Right cardiac atrium (tissue), 5 donors: ENCODE results near the gene BRD3. TPM values are rescaled to one million over a fixed set of nuclear protein-coding genes. Genes with fewer than 3 reads are reported as not detected.

Experiments used
- ATAC-seq, 2 donors: fragments of 200-7000 bp; cut with Tn5 transposase; one replicate each; pipeline versions ENCODE4 v1.8.0 to v1.9.1; 2020; ENCODE audit warnings: moderate library complexity in 2 of 2, mild to moderate bottlenecking in 1 of 2
- DNase-seq, 3 donors: peaks; one replicate each; pipeline ENCODE4 v3.0.0-alpha.2; 2020
- H3K27ac ChIP-seq: one replicate; pipeline ENCODE4 v1.5.1; 2013; ENCODE audit warnings: mild to moderate bottlenecking, low read length, control low read depth, moderate library complexity
- H3K27me3 ChIP-seq: one replicate; pipeline ENCODE4 v1.6.1; 2013; ENCODE audit not compliant: control insufficient read depth, insufficient read depth
- H3K4me1 ChIP-seq: one replicate; pipeline ENCODE4 v1.6.1; 2013; ENCODE audit warnings: low read length; ENCODE audit not compliant: control insufficient read depth, insufficient read depth
- H3K4me3 ChIP-seq: one replicate; pipeline ENCODE4 v1.5.1; 2013; ENCODE audit warnings: low read length, control low read depth
- H3K9me3 ChIP-seq: one replicate; pipeline ENCODE4 v1.6.1; 2013; ENCODE audit warnings: low read length; ENCODE audit not compliant: control insufficient read depth
- WGBS: extraction: QIAGEN DNeasy Blood & Tissue Kit; methylation state at CpG from one replicate; pipeline ENCODE4 v1.1.7; 2013; 5-methylcytosine and 5-hydroxymethylcytosine counted together
- intact Hi-C, 4 donors: fragments of 100-400 bp; cut with DNase I; formaldehyde crosslinking; loops; one replicate each; pipeline versions ENCODE4 v1.11.0 to v1.14.0; 2022 to 2023
- polyA plus RNA-seq: library from polyadenylated mRNA; stranded (reverse); fragments of 200-250 nt; gene quantifications from one replicate; pipeline ENCODE4 v1.2.3, GENCODE V29; 2013
- total RNA-seq, 4 donors: library from RNA; stranded (reverse); fragmentation: NEBNext Ultra II Directional; extraction: Animal tissue kit (Norgen Biotek cat#: 25700); gene quantifications; one replicate each; pipeline ENCODE4 v1.2.1, GENCODE V29; 2021
- donor health status: healthy with polysubstance abuse.
- donor health status: DM: no; HTN: yes; CAD: no.
- donor health status: DM: no; HTN: no; CAD: no.
- donor health status: DM: no; HTN: yes; CAD: no; lungs with severe emphysema.
- donor health status: DM: yes; HTN: yes; CAD: no.

BRD3 gene
- total and polyA plus RNA-seq, 5 donors: 13.0 to 37.3 (median 30.3) TPM

- WGBS: 90% methylated on average over 8 of the region's 8 CpGs
- intact Hi-C loops: no loop called here
Observed at GRCh38 chr9:134005381-134005780, 62.4 kb downstream of the BRD3 start.

GRCh38 chr9:134004881-134005280 lies 62.9 kb downstream of the BRD3 start:
- H3K4me3 ChIP-seq: no peak overlapping the region
- WGBS: 83% methylated on average over 14 of the region's 14 CpGs
- DNase-seq (no peak), ATAC-seq (no peak)
- H3K27me3 ChIP-seq: no peaks in the 10 kb centered on the region
- H3K27ac ChIP-seq: no peak overlapping the region
- intact Hi-C loops: no loop called here
- H3K9me3 ChIP-seq: no peaks in the 10 kb centered on the region
- no peaks in the 10 kb centered on the region for H3K4me1 ChIP-seq

More at GRCh38 chr9:134005381-134005780, 62.4 kb downstream of the BRD3 start:
- DNase-seq (no peak), ATAC-seq (no peak)
- no peak overlapping the region for H3K27ac ChIP-seq
- no peak overlapping the region for H3K4me3 ChIP-seq
- H3K4me1 ChIP-seq: no peaks in the 10 kb centered on the region
- no peaks in the 10 kb centered on the region for H3K9me3 ChIP-seq
- no peaks in the 10 kb centered on the region for H3K27me3 ChIP-seq

GRCh38 chr9:134004131-134004873 lies 63.5 kb downstream of the BRD3 start:
- no peak for DNase-seq
- intact Hi-C loops: no loop called here
- H3K27me3 ChIP-seq: no peaks in the 10 kb centered on the region
- no peaks in the 10 kb centered on the region for H3K4me1 ChIP-seq
- no peaks in the 10 kb centered on the region for H3K9me3 ChIP-seq
- no peak overlapping the region for H3K27ac ChIP-seq
- no peak overlapping the region for H3K4me3 ChIP-seq
- no peak for ATAC-seq
- 62% methylated on average over 20 of the region's 20 CpGs for WGBS

GRCh38 chr9:134003237-134003636 lies 64.6 kb downstream of the BRD3 start:
- intact Hi-C loops: no loop called here
- no peaks in the 10 kb centered on the region for H3K4me1 ChIP-seq
- ATAC-seq: no peak

GRCh38 chr9:134002796-134003195 lies 65.0 kb downstream of the BRD3 start:
- 89% methylated on average over 2 of the region's 2 CpGs for WGBS
- intact Hi-C loops: no loop called here
- Histone ChIP-seq H3K27ac (no peak overlapping the region), H3K4me3 (no peak overlapping the region), H3K27me3 (no peaks in the 10 kb centered on the region), H3K4me1 (no peaks in the 10 kb centered on the region), H3K9me3 (no peaks in the 10 kb centered on the region)
- DNase-seq: no peak
- no peak for ATAC-seq

More at GRCh38 chr9:134003237-134003636, 64.6 kb downstream of the BRD3 start:
- Histone ChIP-seq H3K27ac (no peak overlapping the region), H3K4me3 (no peak overlapping the region), H3K9me3 (no peaks in the 10 kb centered on the region), H3K27me3 (no peaks in the 10 kb centered on the region)
- 91% methylated on average over 2 of the region's 2 CpGs for WGBS
- no peak for DNase-seq

GRCh38 chr9:133999851-134000265 lies 68.0 kb downstream of the BRD3 start:
- Histone ChIP-seq H3K9me3 (no peaks in the 10 kb centered on the region), H3K4me1 (no peaks in the 10 kb centered on the region), H3K27me3 (no peaks in the 10 kb centered on the region), H3K27ac (no peak overlapping the region), H3K4me3 (no peak overlapping the region)
- DNase-seq (no peak), ATAC-seq (no peak)
- 61% methylated on average over 6 of the region's 6 CpGs for WGBS
- intact Hi-C loops: no loop called here

- H3K4me3 ChIP-seq: no peak overlapping the region
- no peaks in the 10 kb centered on the region for H3K9me3 ChIP-seq
- 98% methylated on average over 1 of the region's 1 CpG for WGBS
- no peak for ATAC-seq
- intact Hi-C loops: no loop called here
- H3K4me1 ChIP-seq: no peaks in the 10 kb centered on the region
- H3K27ac ChIP-seq: no peak overlapping the region
- no peak for DNase-seq
- H3K27me3 ChIP-seq: no peaks in the 10 kb centered on the region
Observed at GRCh38 chr9:133998915-133999595, 68.8 kb downstream of the BRD3 start.

GRCh38 chr9:133997584-133997983 lies 70.2 kb downstream of the BRD3 start:
- DNase-seq (no peak), ATAC-seq (no peak)
- 86% methylated on average over 2 of the region's 2 CpGs for WGBS
- intact Hi-C loops: no loop called here
- Histone ChIP-seq H3K4me1 (no peaks in the 10 kb centered on the region), H3K27me3 (no peaks in the 10 kb centered on the region), H3K27ac (no peak overlapping the region), H3K4me3 (no peak overlapping the region), H3K9me3 (no peaks in the 10 kb centered on the region)

- intact Hi-C loops: no loop called here
- 55% methylated on average over 24 of the region's 24 CpGs for WGBS
- ATAC-seq (no peak), DNase-seq (no peak)
- H3K4me3 ChIP-seq: no peak overlapping the region
- no peaks in the 10 kb centered on the region for H3K27me3 ChIP-seq
- H3K9me3 ChIP-seq: no peaks in the 10 kb centered on the region
- H3K4me1 ChIP-seq: no peaks in the 10 kb centered on the region
- no peak overlapping the region for H3K27ac ChIP-seq
Observed at GRCh38 chr9:133996531-133997520, 71.0 kb downstream of the BRD3 start.

GRCh38 chr9:133995012-133995896 lies 72.6 kb downstream of the BRD3 start:
- H3K27me3 ChIP-seq: no peaks in the 10 kb centered on the region
- H3K4me1 ChIP-seq: peaks cover 5% of the 10 kb centered on the region
- H3K9me3 ChIP-seq: no peaks in the 10 kb centered on the region
- H3K4me3 ChIP-seq: no peak overlapping the region
- 69% methylated on average over 17 of the region's 17 CpGs for WGBS
- no peak overlapping the region for H3K27ac ChIP-seq
- DNase-seq (no peak), ATAC-seq (no peak)
- intact Hi-C loops: loop anchor here in 2 of 4 donors (2.0 kb wide), 2 partner anchors 202 to 204 kb away; no protein-coding TSS in a partner anchor
